ENCODE results near the gene ANO4.

Gene ANO4

DNA sequence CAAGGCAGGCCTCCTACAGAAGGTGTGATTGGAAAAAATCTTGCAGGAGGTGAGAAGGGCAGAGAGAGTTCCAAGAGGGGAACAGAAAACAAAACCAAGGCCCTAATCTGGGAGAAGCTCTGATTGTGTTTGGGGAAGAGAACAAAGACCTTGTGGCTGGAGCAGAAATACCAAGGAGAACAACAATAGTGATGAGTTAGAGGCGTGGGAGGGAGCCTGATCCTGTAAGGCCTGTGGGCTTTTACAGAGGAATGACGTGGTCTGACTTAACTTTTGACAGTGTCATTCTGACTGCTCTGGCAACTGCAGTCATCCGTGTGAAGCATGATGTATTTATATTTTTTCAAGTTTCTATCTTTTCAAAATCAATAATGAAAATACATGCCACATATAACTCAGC, 200.6 kb downstream of the ANO4 start:
- no peak for TF ChIP-seq Cebpa-rat (IDR thresholded peaks at IDR 0.05)
- H3K4me2 ChIP-seq: no peak overlapping the region
- no peak overlapping the region for H3K27ac ChIP-seq
- no peaks in the 10 kb centered on the region for H3K36me3 ChIP-seq
- no peaks in the 10 kb centered on the region for H3K27me3 ChIP-seq
- H3K9ac ChIP-seq: no peak overlapping the region
- no peaks in the 10 kb centered on the region for H3K4me1 ChIP-seq
- H4K20me1 ChIP-seq: no peaks in the 10 kb centered on the region
- no peaks in the 10 kb centered on the region for H3K9me3 ChIP-seq
- no peak overlapping the region for H3K4me3 ChIP-seq

DNA sequence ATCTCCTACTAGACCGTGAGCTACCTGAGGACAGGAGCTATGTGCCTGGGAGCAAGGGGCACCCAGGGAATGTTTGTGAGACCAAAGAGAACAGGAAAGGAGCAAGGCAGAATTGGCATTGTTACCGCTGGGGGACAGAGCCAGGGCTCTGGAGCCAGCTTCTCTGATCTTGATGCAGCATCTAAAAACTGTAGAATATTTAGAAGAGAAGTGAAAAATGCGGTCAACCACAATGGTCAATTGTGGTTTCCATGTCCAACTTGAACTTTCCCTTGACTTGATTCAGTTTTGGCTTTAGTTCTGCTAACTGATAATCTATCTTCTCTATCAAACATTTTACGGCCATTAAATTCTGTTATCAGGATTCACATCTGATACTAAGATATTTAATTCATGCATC, 201.2 kb downstream of the ANO4 start:
- H3K4me2 ChIP-seq: no peak overlapping the region

GRCh38 chr12:101001669-101002068, 207.1 kb downstream of the ANO4 start:
- Histone ChIP-seq H3K27me3 (no peaks in the 10 kb centered on the region), H3K4me1 (no peaks in the 10 kb centered on the region), H3K36me3 (no peaks in the 10 kb centered on the region), H3K9me3 (no peaks in the 10 kb centered on the region), H3K4me2 (no peak overlapping the region), H3K4me3 (no peak overlapping the region), H4K20me1 (no peaks in the 10 kb centered on the region), H3K9ac (no peak overlapping the region), H3K27ac (no peak overlapping the region)
- TF ChIP-seq Cebpa-rat (IDR thresholded peaks at IDR 0.05): no peak

More for the DNA sequence above, 201.2 kb downstream of the ANO4 start:
- Histone ChIP-seq H4K20me1 (no peaks in the 10 kb centered on the region), H3K27ac (no peak overlapping the region), H3K36me3 (no peaks in the 10 kb centered on the region), H3K4me3 (no peak overlapping the region), H3K4me1 (no peaks in the 10 kb centered on the region), H3K9ac (no peak overlapping the region), H3K9me3 (no peaks in the 10 kb centered on the region), H3K27me3 (no peaks in the 10 kb centered on the region)
- no peak for TF ChIP-seq Cebpa-rat (IDR thresholded peaks at IDR 0.05)

DNA sequence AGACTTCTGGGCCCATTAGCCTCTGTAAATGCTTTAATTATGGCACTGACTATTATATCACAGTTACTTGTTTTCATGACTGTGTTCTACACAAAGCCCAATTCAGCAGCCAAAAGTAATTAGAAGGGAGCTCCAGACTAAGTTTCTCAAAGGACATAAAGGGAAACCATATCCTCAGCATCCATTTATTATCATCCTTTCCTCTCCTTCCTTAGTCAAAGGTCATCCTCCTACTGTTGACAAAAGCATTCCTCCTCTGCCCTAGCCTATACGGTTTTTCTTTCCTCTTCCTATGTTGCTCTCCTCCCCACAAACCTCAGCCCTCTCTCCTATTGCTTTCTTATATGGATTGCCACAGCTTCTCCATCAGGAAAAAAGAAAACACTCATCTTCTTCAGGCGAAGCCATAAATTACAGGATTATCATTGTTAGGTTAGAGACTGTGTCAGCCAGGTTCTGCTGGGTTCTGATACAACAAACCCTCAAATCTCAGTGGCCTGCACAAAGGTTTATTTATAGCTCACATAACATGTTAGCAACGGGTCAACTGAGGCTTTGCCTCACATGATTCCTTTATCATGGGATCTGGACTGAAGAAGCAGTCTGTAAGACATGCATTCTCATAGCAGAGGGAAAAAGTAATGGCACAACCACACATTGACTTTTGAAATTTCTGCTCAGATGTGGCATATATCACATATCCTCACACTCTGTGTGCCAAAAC, 208.3 kb downstream of the ANO4 start:
- no peak for TF ChIP-seq Cebpa-rat (IDR thresholded peaks at IDR 0.05)

DNA sequence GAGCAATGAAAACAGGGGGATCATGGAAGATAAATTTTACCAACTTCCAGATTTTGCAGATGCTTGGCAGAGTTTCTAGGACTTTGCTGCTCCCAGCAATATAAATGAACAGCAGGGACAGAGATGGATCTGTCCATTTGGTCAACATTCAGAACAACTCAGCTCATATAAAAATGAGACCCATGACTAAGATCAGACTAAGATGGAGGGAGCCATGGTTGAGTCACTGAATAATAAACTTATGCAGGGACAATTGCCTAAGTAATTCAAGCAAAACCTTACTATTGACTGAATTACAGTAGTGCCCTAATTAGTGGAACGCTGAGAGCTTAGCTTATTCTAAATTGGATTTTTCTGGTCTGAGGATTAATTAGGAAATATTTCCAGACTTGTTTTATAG, 210.3 kb downstream of the ANO4 start:
- Histone ChIP-seq H3K4me2 (no peak overlapping the region), H3K9me3 (peaks cover 14% of the 10 kb centered on the region), H3K36me3 (no peaks in the 10 kb centered on the region), H3K27ac (no peak overlapping the region), H3K4me3 (no peak overlapping the region), H3K9ac (no peak overlapping the region), H3K27me3 (no peaks in the 10 kb centered on the region), H3K4me1 (no peaks in the 10 kb centered on the region), H4K20me1 (no peaks in the 10 kb centered on the region)
- TF ChIP-seq Cebpa-rat (IDR thresholded peaks at IDR 0.05): no peak

More for the DNA sequence above, 208.3 kb downstream of the ANO4 start:
- no peak overlapping the region for H3K4me2 ChIP-seq
- H3K36me3 ChIP-seq: no peaks in the 10 kb centered on the region
- no peaks in the 10 kb centered on the region for H3K27me3 ChIP-seq
- no peaks in the 10 kb centered on the region for H4K20me1 ChIP-seq
- no peak overlapping the region for H3K4me3 ChIP-seq
- no peak overlapping the region for H3K27ac ChIP-seq
- no peaks in the 10 kb centered on the region for H3K9me3 ChIP-seq
- H3K4me1 ChIP-seq: no peaks in the 10 kb centered on the region
- no peak overlapping the region for H3K9ac ChIP-seq

DNA sequence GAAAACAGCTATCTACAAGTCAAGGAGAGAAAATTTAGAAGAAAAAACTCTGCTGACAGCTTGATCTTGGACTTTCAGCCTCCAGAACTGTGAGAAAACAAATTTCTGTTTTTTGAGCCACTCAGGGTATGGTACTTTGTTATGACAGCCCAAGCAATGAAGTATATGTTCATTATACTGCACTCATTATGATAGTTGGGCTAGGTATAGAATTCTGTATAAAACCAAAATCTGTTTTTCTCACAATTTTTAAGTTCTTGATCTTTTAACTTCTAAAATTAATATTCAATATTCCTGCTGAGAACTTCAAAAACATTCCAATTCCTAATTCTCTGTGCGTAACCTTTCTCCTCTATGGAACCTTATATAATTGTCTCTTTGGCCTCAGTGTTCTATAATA, 214.7 kb downstream of the ANO4 start:
- no peak for TF ChIP-seq Cebpa-rat (IDR thresholded peaks at IDR 0.05)

GRCh38 chr12:101010896-101011295, 216.3 kb downstream of the ANO4 start:
- Histone ChIP-seq H3K4me1 (no peaks in the 10 kb centered on the region), H3K4me2 (no peak overlapping the region), H3K36me3 (no peaks in the 10 kb centered on the region), H3K4me3 (no peak overlapping the region), H3K9ac (no peak overlapping the region), H3K9me3 (peaks cover 16% of the 10 kb centered on the region), H3K27me3 (no peaks in the 10 kb centered on the region), H4K20me1 (no peaks in the 10 kb centered on the region), H3K27ac (no peak overlapping the region)
- TF ChIP-seq Cebpa-rat (IDR thresholded peaks at IDR 0.05): no peak

More for the DNA sequence above, 214.7 kb downstream of the ANO4 start:
- Histone ChIP-seq H3K9ac (no peak overlapping the region), H3K27ac (no peak overlapping the region), H3K36me3 (no peaks in the 10 kb centered on the region), H3K27me3 (no peaks in the 10 kb centered on the region), H3K9me3 (peaks cover 16% of the 10 kb centered on the region), H4K20me1 (no peaks in the 10 kb centered on the region), H3K4me1 (no peaks in the 10 kb centered on the region), H3K4me3 (no peak overlapping the region), H3K4me2 (no peak overlapping the region)

DNA sequence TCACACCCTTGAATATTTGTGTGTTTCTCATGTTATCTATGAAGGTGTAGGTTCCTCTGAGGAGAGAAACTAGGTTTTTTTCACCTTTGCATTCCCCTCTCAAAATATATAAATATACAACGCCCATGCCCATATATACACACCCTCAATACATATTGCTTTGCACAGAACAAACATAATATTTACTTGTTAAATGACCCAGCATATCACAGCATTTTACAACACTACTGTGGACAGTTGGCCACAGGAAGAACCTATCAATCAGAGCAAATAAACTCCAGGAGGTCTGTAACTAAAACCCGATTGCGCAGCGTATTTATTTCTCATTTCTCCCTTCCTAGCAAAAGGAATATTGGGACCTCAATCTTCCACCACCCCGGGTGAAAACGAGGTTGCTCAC, 219.4 kb downstream of the ANO4 start:
- Histone ChIP-seq H3K27ac (no peak overlapping the region), H3K4me3 (no peak overlapping the region), H3K9ac (no peak overlapping the region), H3K9me3 (peaks cover 11% of the 10 kb centered on the region), H4K20me1 (no peaks in the 10 kb centered on the region), H3K4me2 (no peak overlapping the region), H3K36me3 (no peaks in the 10 kb centered on the region), H3K27me3 (no peaks in the 10 kb centered on the region), H3K4me1 (no peaks in the 10 kb centered on the region)
- TF ChIP-seq Cebpa-rat (IDR thresholded peaks at IDR 0.05): no peak

DNA sequence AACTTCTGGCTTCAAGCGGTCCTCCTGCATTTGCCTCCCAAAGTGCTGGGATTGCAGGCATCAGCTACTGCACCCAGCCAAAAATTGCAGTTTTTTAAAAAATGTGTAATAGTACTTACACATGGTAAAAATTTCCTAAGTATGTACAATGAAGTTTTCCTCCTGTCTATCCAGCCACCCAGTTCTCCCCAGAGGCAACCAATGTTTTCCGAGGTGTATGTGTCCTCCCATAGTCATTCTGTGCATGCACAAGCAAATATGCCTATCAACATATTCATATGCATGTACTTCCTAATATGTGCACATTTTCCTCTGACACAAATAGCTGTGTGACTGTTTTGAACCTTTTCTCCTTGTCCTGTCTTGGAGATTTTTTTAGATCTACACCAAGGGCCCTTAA, 220.5 kb downstream of the ANO4 start:
- Histone ChIP-seq H3K9ac (no peak overlapping the region), H3K27ac (no peak overlapping the region), H3K4me1 (no peaks in the 10 kb centered on the region), H3K36me3 (no peaks in the 10 kb centered on the region), H3K4me2 (no peak overlapping the region), H3K27me3 (no peaks in the 10 kb centered on the region), H3K4me3 (no peak overlapping the region), H4K20me1 (no peaks in the 10 kb centered on the region), H3K9me3 (peaks cover under 1% of the 10 kb centered on the region)
- TF ChIP-seq Cebpa-rat (IDR thresholded peaks at IDR 0.05): no peak

DNA sequence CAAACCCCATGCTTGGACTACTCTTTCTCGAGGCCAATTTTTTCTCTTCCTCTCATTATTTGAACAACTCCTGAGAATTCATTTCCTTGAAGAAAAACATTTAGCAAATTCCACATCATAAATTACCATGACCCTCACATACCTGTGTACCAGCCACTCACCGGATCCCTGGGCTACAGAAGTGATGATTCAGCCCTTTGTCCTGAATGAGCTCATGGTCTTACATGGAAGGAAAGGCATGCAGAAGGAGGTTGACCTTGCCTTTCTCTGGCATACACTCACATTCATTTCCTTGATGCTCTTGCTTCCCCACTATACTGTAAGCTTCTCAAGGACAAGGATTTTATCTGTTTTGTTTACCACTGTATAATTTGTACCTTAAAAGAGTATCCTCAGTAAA, 224.0 kb downstream of the ANO4 start:
- TF ChIP-seq Cebpa-rat (IDR thresholded peaks at IDR 0.05): no peak
- Histone ChIP-seq H3K36me3 (no peaks in the 10 kb centered on the region), H3K4me2 (no peak overlapping the region), H3K27ac (no peak overlapping the region), H3K27me3 (no peaks in the 10 kb centered on the region), H3K4me3 (no peak overlapping the region), H4K20me1 (no peaks in the 10 kb centered on the region), H3K4me1 (no peaks in the 10 kb centered on the region), H3K9ac (no peak overlapping the region), H3K9me3 (peaks cover 4% of the 10 kb centered on the region; the same call in 1 of the 2 replicates)

DNA sequence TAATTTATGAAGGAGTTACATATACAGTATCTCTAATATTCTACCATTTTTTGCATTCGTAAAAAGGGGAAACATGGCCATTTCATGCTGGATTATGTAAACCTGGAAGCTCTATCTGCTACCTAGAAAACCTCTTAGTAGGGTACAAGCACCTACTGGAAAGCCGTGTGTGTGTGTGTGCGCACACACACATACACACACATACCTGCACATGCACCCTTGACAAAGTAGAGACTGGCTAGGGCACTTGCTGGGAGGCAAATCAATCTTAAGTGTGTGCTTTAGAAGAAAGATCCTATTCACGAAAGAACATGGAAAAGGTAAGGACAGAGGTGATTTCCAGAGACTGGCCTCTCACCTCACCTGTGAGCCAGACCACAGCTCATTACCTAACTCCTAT, 224.6 kb downstream of the ANO4 start:
- no peak overlapping the region for H3K4me2 ChIP-seq
- no peaks in the 10 kb centered on the region for H3K4me1 ChIP-seq
- H4K20me1 ChIP-seq: no peaks in the 10 kb centered on the region
- H3K27ac ChIP-seq: no peak overlapping the region
- H3K9ac ChIP-seq: no peak overlapping the region
- H3K9me3 ChIP-seq: peaks cover 4% of the 10 kb centered on the region; the same call in 1 of the 2 replicates
- TF ChIP-seq Cebpa-rat (IDR thresholded peaks at IDR 0.05): no peak
- H3K36me3 ChIP-seq: no peaks in the 10 kb centered on the region
- H3K27me3 ChIP-seq: no peaks in the 10 kb centered on the region
- H3K4me3 ChIP-seq: no peak overlapping the region
